Metanephros (tissue), 1 donor: ENCODE data around the gene SORT1. TPM values are rescaled to one million over a fixed set of nuclear protein-coding genes. Genes with fewer than 3 reads are reported as not detected.

Experiments
- total RNA-seq: library from RNA; depleted of rRNA; stranded (reverse); fragments of >200 nt; gene quantifications from one replicate; pipeline ENCODE4 v1.2.3, GENCODE V29; 2014

The SORT1 gene
- 52.5 TPM for total RNA-seq

DNA sequence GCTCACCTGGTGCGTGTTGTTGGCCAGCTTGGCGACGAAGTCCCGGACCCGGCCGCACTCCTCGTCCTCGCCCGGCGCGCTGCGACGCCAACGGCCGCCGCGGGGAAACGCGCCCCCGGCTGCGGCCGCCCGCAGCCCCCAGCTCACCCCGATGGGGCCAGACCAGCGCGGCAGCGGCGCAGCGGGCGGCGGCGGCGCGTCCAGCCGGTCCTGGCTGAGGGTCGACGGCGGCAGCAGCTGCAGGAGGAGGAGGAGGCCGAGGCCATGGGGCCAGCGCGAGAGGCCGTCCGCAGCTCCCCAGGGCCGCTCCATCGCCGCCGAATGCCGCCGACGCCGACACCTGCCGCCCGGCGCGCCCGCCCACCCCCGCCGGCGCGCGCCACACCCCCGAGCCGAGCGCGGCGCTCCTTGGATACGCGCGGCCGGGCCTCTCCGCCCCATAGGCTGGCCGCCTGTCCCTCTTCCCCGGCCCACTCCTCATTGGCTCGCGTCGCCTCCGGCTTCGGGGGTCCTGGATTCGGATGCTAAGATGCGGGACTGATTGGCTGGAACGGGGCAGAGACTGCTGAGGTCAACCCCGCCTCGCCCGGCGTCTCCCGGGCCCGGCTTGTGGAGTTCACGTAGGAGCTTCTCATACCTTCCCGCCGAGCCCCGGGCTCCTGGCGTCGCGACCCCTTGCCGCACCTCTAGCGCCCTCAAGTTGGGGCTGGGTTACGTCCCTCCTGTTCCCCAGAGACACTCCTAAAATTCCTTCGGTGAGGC is at the start of gene SORT1:
Gene SORT1 (minus strand): TSS at position 338 of the 762 bp plus-strand sequence. CDS start 26 bp downstream, at position 312.

DNA sequence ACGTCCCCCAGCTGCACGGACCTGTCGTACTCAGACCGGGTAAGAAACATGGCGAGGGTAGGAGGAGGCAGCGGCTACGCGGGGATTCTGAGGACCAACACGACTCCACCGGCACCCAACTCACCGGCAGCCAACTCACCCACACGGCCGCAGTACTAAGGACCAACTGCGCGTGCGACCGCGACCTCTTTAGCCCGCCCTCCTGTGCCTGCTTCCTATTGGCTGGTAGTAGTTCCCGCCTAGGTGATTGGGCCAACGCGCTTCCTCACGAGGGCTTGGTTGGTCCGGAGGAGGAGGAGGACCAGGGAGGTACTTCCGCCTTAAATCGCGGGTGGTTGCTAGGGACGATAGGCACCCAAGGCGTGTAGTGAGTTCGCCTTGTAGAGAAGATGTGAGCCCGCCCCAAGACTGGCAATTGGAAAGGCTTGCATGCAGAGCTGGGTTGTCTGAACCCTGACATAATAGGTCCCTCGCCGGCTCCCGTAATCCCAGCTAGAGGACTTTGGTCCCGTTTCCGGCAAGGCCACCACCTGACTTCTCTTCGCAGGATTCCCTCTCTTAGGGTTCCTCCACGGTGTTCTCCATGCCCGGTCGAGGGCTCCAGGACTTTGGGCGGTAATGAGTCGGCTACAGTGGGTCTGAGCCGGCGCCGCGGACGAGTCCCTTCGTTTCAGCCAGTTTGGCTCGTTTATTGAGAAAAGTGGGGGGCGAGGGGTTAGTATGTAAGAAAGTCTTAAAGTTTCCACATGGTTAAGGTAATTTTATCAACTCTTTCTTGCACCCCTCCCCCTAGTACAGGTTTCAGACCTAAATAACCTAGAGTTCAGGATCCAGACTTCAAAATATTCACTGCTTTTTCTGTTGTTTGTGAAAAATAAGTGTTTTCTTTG is 28.8 kb upstream of the SORT1 start, which contains the start of gene PSMA5:
Gene PSMA5 (minus strand): TSS at position 168 of the 890 bp plus-strand sequence. CDS start 118 bp downstream, at position 50.

DNA sequence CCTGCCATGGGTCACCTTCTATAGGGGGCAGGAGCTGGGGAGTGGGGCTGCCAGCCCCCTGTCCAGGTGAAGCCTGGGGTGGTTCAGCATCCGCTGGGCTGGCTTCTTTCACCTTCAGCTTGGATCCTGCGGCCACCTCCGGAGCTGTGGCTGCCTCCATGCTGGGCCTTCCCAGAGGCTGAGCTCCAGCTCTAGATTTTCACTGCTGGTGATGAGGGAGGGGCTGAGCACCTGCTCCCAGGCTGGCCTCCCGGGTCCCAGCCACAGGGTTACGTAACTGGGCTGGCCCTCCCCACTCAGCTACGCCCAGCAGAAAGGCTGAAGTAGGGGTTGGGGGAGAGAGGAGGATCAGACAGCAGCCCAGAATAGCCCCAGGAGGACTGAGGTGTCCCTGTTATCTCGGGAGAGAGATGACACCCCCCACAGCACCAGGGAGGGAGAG is 90.9 kb downstream of the SORT1 start, which contains the start of gene MYBPHL:
Gene MYBPHL (minus strand): TSS at position 180 of the 442 bp plus-strand sequence. CDS start 20 bp downstream, at position 160.

DNA sequence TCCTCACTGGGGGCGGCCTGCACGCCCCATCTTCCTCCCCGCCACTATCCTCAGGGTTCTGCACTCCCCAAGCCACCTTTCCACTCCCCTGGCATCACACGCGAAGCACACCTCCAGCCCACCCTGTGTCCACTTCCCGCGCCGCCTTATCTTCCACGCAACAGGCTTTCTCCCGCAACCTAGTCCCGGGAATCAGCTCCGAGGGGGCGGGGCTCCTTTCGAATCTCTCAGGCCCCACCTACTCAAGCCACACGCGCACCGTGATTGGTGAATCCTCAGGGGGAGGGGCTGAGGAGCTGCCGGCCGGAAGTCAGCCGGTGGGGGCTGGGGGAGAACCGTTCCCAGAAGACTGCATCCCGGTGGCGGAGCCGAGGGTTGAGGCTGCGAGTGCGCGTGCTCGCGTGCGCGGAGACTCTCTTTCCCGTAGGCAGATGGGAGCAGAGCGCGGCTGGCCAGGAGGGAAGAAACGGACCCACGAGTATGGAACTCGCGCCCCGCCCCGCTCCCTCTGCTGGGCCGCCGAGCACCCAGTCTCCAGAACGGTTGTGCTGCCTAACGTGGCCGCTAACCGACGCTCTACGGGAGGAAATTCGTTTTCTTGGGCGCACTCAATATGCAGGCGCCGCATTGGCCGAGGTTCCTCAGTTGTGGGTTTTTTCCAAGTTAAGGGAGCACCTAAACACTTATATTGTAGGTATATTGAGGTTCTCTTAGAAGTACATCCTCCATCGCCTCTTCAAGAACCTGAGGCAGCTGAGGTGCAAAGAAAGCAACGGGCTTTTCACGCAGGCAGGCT is 114.6 kb downstream of the SORT1 start, which contains the start of gene PSRC1:
Gene PSRC1 (minus strand): TSS at position 194 of the 796 bp plus-strand sequence.

Other genes with a start within 250 kb of the SORT1 start
- gene SARS1, start 184.0 kb downstream of the SORT1 start, total RNA-seq: 84.2 TPM
- 31.0 TPM for gene CELSR2, start 148.4 kb downstream of the SORT1 start, total RNA-seq
- gene PSRC1, start 114.8 kb downstream of the SORT1 start, total RNA-seq: 8.1 TPM
- not detected for gene MYBPHL, start 90.9 kb downstream of the SORT1 start, total RNA-seq
- 23.8 TPM for gene PSMA5, start 28.5 kb upstream of the SORT1 start, total RNA-seq
- 25.6 TPM for gene SYPL2, start 68.6 kb upstream of the SORT1 start, total RNA-seq
- gene ATXN7L2, start 86.0 kb upstream of the SORT1 start, total RNA-seq: 6.0 TPM
- gene CYB561D1, start 96.2 kb upstream of the SORT1 start, total RNA-seq: 6.3 TPM
- gene AMIGO1, start 111.8 kb upstream of the SORT1 start, total RNA-seq: 7.6 TPM
- gene GPR61, start 142.0 kb upstream of the SORT1 start, total RNA-seq: 0.35 TPM
- 8.3 TPM for gene GNAI3, start 150.7 kb upstream of the SORT1 start, total RNA-seq
- not detected for gene GNAT2, start 221.7 kb upstream of the SORT1 start, total RNA-seq
- 66.7 TPM for gene AMPD2, start 221.9 kb upstream of the SORT1 start, total RNA-seq